ENCODE results near the gene COBL.

The COBL gene

GRCh38 chr7:51312951-51313737 is 3.5 kb downstream of the COBL start:
- no peak overlapping the region for H3K4me3 ChIP-seq (ENCODE audit: low read depth, low read length)
- no peak for TF ChIP-seq CTCF (IDR thresholded peaks at IDR 0.05; ENCODE audit: insufficient read depth, low read depth, low read length, missing control alignments)
- DNase-seq (ENCODE audit: low read depth) = no peak

DNA sequence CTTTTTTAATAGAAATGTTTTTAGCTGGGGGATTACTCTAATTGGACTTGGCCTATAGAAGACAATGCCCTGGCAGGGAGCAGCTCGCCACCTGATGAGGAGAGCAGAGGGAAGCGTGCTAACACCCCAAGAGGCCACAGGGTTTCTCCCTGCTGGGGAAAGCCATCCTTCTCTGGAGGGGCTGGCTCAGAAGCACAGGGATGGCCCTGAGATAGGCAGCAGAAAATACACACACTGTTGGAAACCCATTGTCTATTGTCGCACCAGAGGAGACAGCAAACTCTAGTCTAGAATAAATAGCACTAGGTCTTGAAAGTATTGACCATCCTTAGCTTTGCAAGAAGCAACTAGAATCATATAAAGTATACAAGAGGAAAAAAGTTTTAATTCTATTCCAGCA is 5.4 kb downstream of the COBL start:
- no peak for DNase-seq (ENCODE audit: low read depth)
- no peak overlapping the region for H3K4me3 ChIP-seq (ENCODE audit: low read depth, low read length)
- no peak for TF ChIP-seq CTCF (IDR thresholded peaks at IDR 0.05; ENCODE audit: insufficient read depth, low read depth, low read length, missing control alignments)

DNA sequence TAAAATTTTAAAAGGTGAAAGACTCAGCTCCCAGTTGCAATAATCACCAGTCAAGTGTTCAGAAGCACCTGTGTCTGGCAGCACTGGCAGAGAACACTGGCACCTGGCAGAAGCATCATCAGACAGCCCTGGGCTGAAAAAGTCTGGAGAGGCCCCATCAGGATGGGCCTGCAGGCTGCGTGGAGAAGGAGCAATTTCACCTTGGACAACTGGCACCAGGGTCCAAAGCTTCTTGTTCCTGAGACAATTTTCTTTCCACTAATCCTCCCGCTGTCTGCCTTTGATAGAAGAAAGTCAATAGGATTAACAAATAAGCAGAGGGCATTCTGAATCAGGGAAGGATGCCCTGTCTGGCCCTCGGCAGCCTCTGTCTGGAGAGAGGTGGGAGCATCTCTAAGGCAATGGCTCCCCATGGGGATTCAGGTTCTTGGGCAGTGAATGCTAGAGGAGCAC is 6.5 kb downstream of the COBL start:
- no peak overlapping the region for H3K4me3 ChIP-seq (ENCODE audit: low read depth, low read length)
- TF ChIP-seq CTCF (IDR thresholded peaks at IDR 0.05; ENCODE audit: insufficient read depth, low read depth, low read length, missing control alignments) = no peak
- DNase-seq (ENCODE audit: low read depth) = no peak

- no peak overlapping the region for H3K4me3 ChIP-seq (ENCODE audit: low read depth, low read length)
- TF ChIP-seq CTCF (IDR thresholded peaks at IDR 0.05; ENCODE audit: insufficient read depth, low read depth, low read length, missing control alignments) = no peak
- no peak for DNase-seq (ENCODE audit: low read depth)
Observed at GRCh38 chr7:51309361-51310130, 7.1 kb downstream of the COBL start.

- DNase-seq (ENCODE audit: low read depth) = no peak
- no peak overlapping the region for H3K4me3 ChIP-seq (ENCODE audit: low read depth, low read length)
- TF ChIP-seq CTCF (IDR thresholded peaks at IDR 0.05; ENCODE audit: insufficient read depth, low read depth, low read length, missing control alignments) = no peak
Observed at GRCh38 chr7:51308696-51309095, 7.9 kb downstream of the COBL start.

DNA sequence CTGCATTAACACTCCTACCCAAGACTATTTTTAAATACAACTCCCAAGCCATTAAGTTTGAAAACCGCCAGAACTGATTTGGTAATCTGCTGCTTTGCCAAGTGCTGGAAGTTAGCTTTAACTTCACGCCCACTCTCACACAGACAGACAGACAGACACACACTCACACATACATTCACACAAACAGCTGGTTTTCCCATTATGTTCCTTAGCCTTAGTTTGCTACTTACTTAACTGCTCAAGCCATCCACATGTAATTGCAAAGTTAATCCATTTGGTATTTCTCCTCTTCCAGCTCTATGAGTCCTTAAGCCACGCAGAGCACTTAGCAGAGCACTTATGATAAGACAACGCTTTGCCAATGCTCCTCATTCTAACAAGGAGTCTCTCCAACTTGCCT is 8.3 kb downstream of the COBL start:
- no peak for DNase-seq (ENCODE audit: low read depth)
- no peak overlapping the region for H3K4me3 ChIP-seq (ENCODE audit: low read depth, low read length)
- no peak for TF ChIP-seq CTCF (IDR thresholded peaks at IDR 0.05; ENCODE audit: insufficient read depth, low read depth, low read length, missing control alignments)
